Liver (tissue), 9 donors: ENCODE results near the gene NXPH1. TPM values are rescaled to one million over a fixed set of nuclear protein-coding genes. Genes with fewer than 3 reads are reported as not detected.

Experiments
- DNase-seq: peaks from one replicate; pipeline ENCODE4 v3.0.0-alpha.2; 2017; ENCODE audit warnings: low spot score
- H3K27ac ChIP-seq, 2 donors: one replicate each; pipeline ENCODE4 v1.7.0; 2013; ENCODE audit warnings: inconsistent platforms in 2 of 2, low read length in 2 of 2, control low read depth in 1 of 2, low read depth in 1 of 2, mild to moderate bottlenecking in 1 of 2
- H3K27me3 ChIP-seq, 4 donors: one replicate each; pipeline versions ENCODE4 v1.6.1 to v1.7.0; 2013; ENCODE audit warnings: low read length in 3 of 4, inconsistent platforms in 1 of 4, mild to moderate bottlenecking in 1 of 4, moderate library complexity in 1 of 4; ENCODE audit not compliant: control insufficient read depth in 4 of 4, insufficient read depth in 4 of 4
- H3K36me3 ChIP-seq, 4 donors: one replicate each; pipeline versions ENCODE4 v1.6.1 to v1.7.0; 2013; ENCODE audit warnings: low read length in 3 of 4, mild to moderate bottlenecking in 3 of 4, low read depth in 1 of 4, moderate library complexity in 1 of 4; ENCODE audit not compliant: control insufficient read depth in 4 of 4, insufficient read depth in 3 of 4
- H3K4me1 ChIP-seq, 4 donors: one replicate each; pipeline versions ENCODE4 v1.6.1 to v1.7.0; 2013; ENCODE audit warnings: low read length in 3 of 4, mild to moderate bottlenecking in 3 of 4, moderate library complexity in 1 of 4; ENCODE audit not compliant: control insufficient read depth in 4 of 4, insufficient read depth in 4 of 4
- H3K4me3 ChIP-seq, 3 donors: one replicate each; pipeline versions ENCODE4 v1.6.1 to v1.7.0; 2013; ENCODE audit warnings: low read length in 3 of 3, control low read depth in 1 of 3, low read depth in 1 of 3, mild to moderate bottlenecking in 1 of 3
- H3K9ac ChIP-seq, 2 donors: one replicate each; pipeline ENCODE4 v1.7.0; 2013; ENCODE audit warnings: low read length in 2 of 2, mild to moderate bottlenecking in 2 of 2, moderate library complexity in 2 of 2, control low read depth in 1 of 2, low read depth in 1 of 2
- H3K9me3 ChIP-seq, 4 donors: one replicate each; pipeline versions ENCODE4 v1.6.1 to v1.7.0; 2013; ENCODE audit warnings: low read length in 3 of 4; ENCODE audit not compliant: control insufficient read depth in 4 of 4
- ATF3 ChIP-seq: IDR thresholded peaks from 2 replicates; pipeline ENCODE4 v1.6.1; 2016; ENCODE audit warnings: antibody characterized with exemption
- CTCF ChIP-seq: fragments of 150-350 bp; IDR thresholded peaks from 2 replicates; pipeline ENCODE4 v1.5.1; 2017; ENCODE audit warnings: improper control_type of control experiment, low read depth, low read length; ENCODE audit not compliant: missing input control
- EGR1 ChIP-seq, 2 donors: IDR thresholded peaks; 2 replicates each; pipeline ENCODE4 v1.6.1; 2016 to 2018; ENCODE audit warnings: antibody characterized with exemption in 2 of 2, low read depth in 2 of 2
- FOXA1 ChIP-seq: IDR thresholded peaks from 2 replicates; pipeline ENCODE4 v1.6.1; 2016; ENCODE audit warnings: antibody characterized with exemption
- FOXA2 ChIP-seq: IDR thresholded peaks from 2 replicates; pipeline ENCODE4 v1.6.1; 2016; ENCODE audit warnings: antibody characterized with exemption
- GABPA ChIP-seq, 2 donors: IDR thresholded peaks in 1 of 2; conservative IDR thresholded peaks in 1 of 2; 2 replicates each; pipeline ENCODE4 v1.6.1; 2016; ENCODE audit warnings: antibody characterized with exemption in 2 of 2, mild to moderate bottlenecking in 1 of 2, moderate library complexity in 1 of 2
- HNF4A ChIP-seq, 2 donors: conservative IDR thresholded peaks; 2 replicates each; pipeline ENCODE4 v1.6.1; 2016; ENCODE audit warnings: antibody characterized with exemption in 2 of 2, mild to moderate bottlenecking in 2 of 2
- HNF4G ChIP-seq: IDR thresholded peaks from 2 replicates; pipeline ENCODE4 v1.6.1; 2016; ENCODE audit warnings: antibody characterized with exemption
- JUND ChIP-seq, 2 donors: IDR thresholded peaks; 2 replicates each; pipeline ENCODE4 v1.6.1; 2016; ENCODE audit warnings: antibody characterized with exemption in 2 of 2
- MAX ChIP-seq: IDR thresholded peaks from 2 replicates; pipeline ENCODE4 v1.6.1; 2016; ENCODE audit warnings: antibody characterized with exemption
- RAD21 ChIP-seq, 2 donors: IDR thresholded peaks; 2 replicates each; pipeline ENCODE4 v1.6.1; 2016; ENCODE audit warnings: antibody characterized with exemption in 2 of 2, mild to moderate bottlenecking in 2 of 2
- RXRA ChIP-seq, 2 donors: IDR thresholded peaks; 2 replicates each; pipeline ENCODE4 v1.6.1; 2017 to 2018; ENCODE audit warnings: antibody characterized with exemption in 2 of 2, mild to moderate bottlenecking in 1 of 2
- SP1 ChIP-seq: IDR thresholded peaks from 2 replicates; pipeline ENCODE4 v1.6.1; 2018; ENCODE audit warnings: antibody characterized with exemption, mild to moderate bottlenecking
- YY1 ChIP-seq: IDR thresholded peaks from 2 replicates; pipeline ENCODE4 v1.6.1; 2016; ENCODE audit warnings: antibody characterized with exemption, mild to moderate bottlenecking
- ZBTB33 ChIP-seq: IDR thresholded peaks from 2 replicates; pipeline ENCODE4 v1.6.1; 2016; ENCODE audit warnings: antibody characterized with exemption
- WGBS: extraction: QIAGEN DNeasy Blood & Tissue Kit; methylation state at CpG from one replicate; pipeline ENCODE4 v1.1.7; 2013; 5-methylcytosine and 5-hydroxymethylcytosine counted together
- polyA plus RNA-seq, 2 donors: library from polyadenylated mRNA; stranded (reverse) in 1 of 2; unstranded in 1 of 2; fragments of 200-250 nt in 1 of 2; fragments of >200 nt in 1 of 2; fragmentation: Nextera tagmentation in 1 of 2; extraction: Ambion mirVana in 1 of 2; gene quantifications; one replicate each; pipeline versions ENCODE4 v1.2.1 to v1.2.3, GENCODE V29; 2013 to 2015
- total RNA-seq, 2 donors: library from RNA; depleted of rRNA; stranded (reverse); fragments of >200 nt; gene quantifications; one replicate each; pipeline ENCODE4 v1.2.3, GENCODE V29; 2014
- TF ChIP-seq, protein P1 (sequence below): IDR thresholded peaks from 2 replicates; pipeline ENCODE4 v1.6.1; 2016; ENCODE audit warnings: antibody characterized with exemption, mild to moderate bottlenecking
- donor health status: healthy.
- donor health status: healthy.
- donor health status: healthy.
- donor health status: healthy.
- donor health status: healthy.

Gene NXPH1
- total and polyA plus RNA-seq, 4 donors, result not detected

- Histone ChIP-seq H3K36me3 (no peaks in the 10 kb centered on the region), H3K9ac (no peak overlapping the region), H3K9me3 (no peaks in the 10 kb centered on the region), H3K27me3 (no peaks in the 10 kb centered on the region), H3K4me1 (no peaks in the 10 kb centered on the region), H3K27ac (no peak overlapping the region), H3K4me3 (no peak overlapping the region)
- 81% methylated on average over 7 of the region's 7 CpGs for WGBS
- no peak for TF ChIP-seq GABPA (IDR thresholded peaks at IDR 0.05 in 1 of 2, conservative IDR thresholded peaks at IDR 0.05 in 1 of 2)
- TF ChIP-seq JUND (IDR thresholded peaks at IDR 0.05), result no peak
- no peak for TF ChIP-seq MAX
- TF ChIP-seq, protein P1, sequence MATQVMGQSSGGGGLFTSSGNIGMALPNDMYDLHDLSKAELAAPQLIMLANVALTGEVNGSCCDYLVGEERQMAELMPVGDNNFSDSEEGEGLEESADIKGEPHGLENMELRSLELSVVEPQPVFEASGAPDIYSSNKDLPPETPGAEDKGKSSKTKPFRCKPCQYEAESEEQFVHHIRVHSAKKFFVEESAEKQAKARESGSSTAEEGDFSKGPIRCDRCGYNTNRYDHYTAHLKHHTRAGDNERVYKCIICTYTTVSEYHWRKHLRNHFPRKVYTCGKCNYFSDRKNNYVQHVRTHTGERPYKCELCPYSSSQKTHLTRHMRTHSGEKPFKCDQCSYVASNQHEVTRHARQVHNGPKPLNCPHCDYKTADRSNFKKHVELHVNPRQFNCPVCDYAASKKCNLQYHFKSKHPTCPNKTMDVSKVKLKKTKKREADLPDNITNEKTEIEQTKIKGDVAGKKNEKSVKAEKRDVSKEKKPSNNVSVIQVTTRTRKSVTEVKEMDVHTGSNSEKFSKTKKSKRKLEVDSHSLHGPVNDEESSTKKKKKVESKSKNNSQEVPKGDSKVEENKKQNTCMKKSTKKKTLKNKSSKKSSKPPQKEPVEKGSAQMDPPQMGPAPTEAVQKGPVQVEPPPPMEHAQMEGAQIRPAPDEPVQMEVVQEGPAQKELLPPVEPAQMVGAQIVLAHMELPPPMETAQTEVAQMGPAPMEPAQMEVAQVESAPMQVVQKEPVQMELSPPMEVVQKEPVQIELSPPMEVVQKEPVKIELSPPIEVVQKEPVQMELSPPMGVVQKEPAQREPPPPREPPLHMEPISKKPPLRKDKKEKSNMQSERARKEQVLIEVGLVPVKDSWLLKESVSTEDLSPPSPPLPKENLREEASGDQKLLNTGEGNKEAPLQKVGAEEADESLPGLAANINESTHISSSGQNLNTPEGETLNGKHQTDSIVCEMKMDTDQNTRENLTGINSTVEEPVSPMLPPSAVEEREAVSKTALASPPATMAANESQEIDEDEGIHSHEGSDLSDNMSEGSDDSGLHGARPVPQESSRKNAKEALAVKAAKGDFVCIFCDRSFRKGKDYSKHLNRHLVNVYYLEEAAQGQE, result no peak
- no peak for TF ChIP-seq ZBTB33
- no peak for DNase-seq
Observed at GRCh38 chr7:8628656-8629055, 195.2 kb downstream of the NXPH1 start.

- 65% methylated on average over 3 of the region's 3 CpGs for WGBS
- Histone ChIP-seq H3K36me3 (no peaks in the 10 kb centered on the region), H3K9me3 (no peaks in the 10 kb centered on the region), H3K27me3 (no peaks in the 10 kb centered on the region), H3K4me1 (no peaks in the 10 kb centered on the region), H3K4me3 (no peak overlapping the region), H3K27ac (no peak overlapping the region), H3K9ac (no peak overlapping the region)
- no peak for DNase-seq
- TF ChIP-seq JUND (IDR thresholded peaks at IDR 0.05) (no peak), ZBTB33 (no peak), YY1 (no peak), FOXA1 (no peak), HNF4A (conservative IDR thresholded peaks at IDR 0.05) (no peak), SP1 (no peak), ATF3 (no peak), CTCF (no peak), FOXA2 (no peak), MAX (no peak), RXRA (IDR thresholded peaks at IDR 0.05) (no peak), HNF4G (no peak), EGR1 (IDR thresholded peaks at IDR 0.05; ENCODE audit: low read depth in 2 of 2) (no peak), RAD21 (IDR thresholded peaks at IDR 0.05) (no peak), GABPA (IDR thresholded peaks at IDR 0.05 in 1 of 2, conservative IDR thresholded peaks at IDR 0.05 in 1 of 2) (no peak)
- TF ChIP-seq, protein P1, result no peak
Observed at GRCh38 chr7:8629504-8629903, 196.1 kb downstream of the NXPH1 start.
